Sciatic nerve (tissue), 2 donors: ENCODE data around the gene ITGA6. TPM values are rescaled to one million over a fixed set of nuclear protein-coding genes. Genes with fewer than 3 reads are reported as not detected.

Experiments used
- ATAC-seq: fragments of 200-7000 bp; cut with Tn5 transposase; one replicate; pipeline ENCODE4 v1.9.1; 2020; ENCODE audit warnings: mild to moderate bottlenecking, moderate library complexity
- DNase-seq: peaks from one replicate; pipeline ENCODE4 v3.0.0-alpha.2; 2020; ENCODE audit warnings: low spot score
- intact Hi-C: fragments of 100-400 bp; cut with DNase I; formaldehyde crosslinking; loops from one replicate; pipeline ENCODE4 v1.14.2; 2022
- total RNA-seq: library from RNA; stranded (reverse); fragmentation: NEBNext Ultra II Directional; extraction: Animal tissue kit (Norgen Biotek cat#: 25700); gene quantifications from one replicate; pipeline ENCODE4 v1.2.1, GENCODE V29; 2021
- donor health status: DM: no; HTN: no; CAD: no.
- donor health status: DM: no; HTN: no; CAD: no.

Gene ITGA6
- total RNA-seq, 1 donor from 2014 or later = 606 TPM

DNA sequence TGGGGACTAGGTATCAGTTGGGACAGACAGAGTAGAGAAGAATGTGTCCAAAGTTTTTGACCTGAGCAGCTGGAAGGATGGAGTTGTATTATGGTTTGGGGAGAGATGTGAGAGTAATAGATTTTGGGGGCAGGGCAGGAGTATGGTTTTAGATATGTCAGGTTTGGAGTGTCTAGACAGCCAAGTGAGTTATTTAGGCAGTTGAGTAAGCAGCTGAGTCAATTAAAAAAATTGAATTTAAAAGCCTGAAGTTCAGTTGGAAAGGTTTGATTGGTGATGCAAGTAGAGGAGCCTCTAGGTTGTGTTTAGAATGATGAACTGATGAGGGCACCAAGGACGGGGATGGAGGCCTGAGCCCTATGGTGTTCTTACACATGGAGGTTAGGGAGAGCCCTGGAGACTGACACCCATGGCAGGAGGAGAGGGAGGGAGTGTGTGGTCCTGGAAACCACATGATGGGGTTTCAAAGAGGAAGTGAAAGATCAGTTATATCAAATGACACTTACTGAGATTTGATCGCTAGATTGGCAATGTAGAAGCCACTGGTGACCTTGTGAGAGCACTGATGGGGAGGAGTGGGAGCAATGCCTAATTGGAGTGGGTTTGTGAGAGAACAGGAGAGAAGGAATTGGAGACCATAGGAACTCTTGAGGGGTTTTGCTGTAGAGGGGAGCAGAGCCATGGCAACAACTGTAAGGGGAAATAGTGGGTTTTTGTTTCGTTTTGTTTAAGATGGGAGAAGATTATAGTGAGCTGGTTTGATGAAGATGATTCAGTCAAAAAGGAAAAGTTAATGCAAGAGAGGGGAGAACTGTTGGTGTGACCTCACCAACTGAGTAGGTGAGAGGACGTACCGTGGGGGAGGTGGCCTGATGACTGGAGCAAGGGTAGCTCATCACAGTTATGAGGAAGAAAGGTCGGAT lies 10.3 kb downstream of the ITGA6 start:
- DNase-seq (no peak), ATAC-seq (no peak)
- intact Hi-C loops = no loop called here

DNA sequence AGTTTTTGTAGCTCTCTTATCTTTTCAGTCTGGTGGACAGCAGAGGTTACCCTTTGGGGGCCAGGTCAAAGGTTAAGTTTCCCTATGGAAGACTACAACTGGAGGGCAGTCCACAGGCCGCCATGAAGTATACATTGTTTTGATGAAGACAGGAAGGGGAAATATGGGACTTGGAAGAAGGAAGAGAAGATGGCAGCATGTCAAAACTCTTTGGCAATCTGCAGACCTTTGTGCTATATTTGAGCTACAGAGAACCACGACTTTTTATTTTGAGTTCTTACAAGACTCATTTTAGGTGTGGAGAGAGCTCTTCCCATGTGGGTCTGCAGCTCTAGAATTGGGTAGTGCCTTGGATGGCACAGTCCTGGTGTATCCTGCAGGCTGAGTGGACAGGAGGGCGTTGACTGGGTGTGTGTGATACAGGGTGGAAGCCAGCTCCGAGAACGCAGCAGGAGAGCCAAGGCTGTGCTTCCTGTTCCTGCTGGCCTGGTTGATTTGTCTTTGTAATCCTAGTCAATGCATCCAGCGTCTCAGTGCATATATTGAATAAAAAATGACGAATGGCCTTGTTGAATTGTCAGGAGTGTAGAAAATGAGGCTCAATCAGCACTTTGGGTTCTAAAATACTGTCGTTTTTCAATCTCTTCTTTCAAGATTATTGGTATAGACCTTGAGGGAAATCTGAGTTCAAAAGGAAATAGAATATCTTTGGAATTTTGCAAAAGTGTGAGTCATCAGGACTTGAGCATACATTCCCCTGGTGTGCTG lies 11.5 kb downstream of the ITGA6 start:
- ATAC-seq = peak; percentile 50
- intact Hi-C loops = no loop called here
- no peak for DNase-seq

DNA sequence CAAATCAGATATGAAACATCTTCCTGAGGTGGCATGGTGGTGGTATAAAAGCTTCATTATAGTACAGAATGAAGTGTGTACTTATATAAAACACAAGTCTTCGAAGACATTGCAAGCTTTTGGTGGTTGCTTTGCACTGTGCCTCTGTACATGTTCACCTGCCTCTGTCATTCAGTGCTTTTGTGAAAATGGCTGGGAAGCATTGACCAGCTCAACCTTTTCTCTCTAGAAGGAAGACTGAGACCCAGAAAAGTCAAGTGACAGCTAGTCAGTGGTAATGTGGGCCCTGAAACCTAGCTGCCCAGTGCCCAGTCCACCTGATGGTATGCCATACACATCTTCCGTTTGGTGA lies 12.1 kb downstream of the ITGA6 start:
- DNase-seq (no peak), ATAC-seq (no peak)
- intact Hi-C loops = no loop called here

DNA sequence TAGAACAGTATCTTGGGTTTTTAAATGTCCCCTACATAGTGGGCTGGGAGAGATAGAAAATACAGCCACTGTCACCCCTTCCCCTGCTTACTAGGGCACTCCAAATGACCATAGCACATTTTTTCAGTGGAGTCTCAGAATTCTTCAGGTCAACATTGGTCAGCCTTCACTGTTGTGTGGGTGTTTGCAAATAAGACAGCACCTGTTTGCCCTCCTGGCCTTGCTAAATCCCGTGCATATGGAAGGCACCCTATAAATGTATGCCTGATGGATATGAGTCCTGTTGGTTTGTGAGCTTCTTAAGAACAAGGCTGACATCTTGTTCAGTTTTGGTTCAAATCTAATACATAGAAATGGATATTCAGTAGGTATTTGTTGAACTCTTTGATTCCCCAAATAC lies 12.5 kb downstream of the ITGA6 start:
- DNase-seq = no peak
- intact Hi-C loops = no loop called here

DNA sequence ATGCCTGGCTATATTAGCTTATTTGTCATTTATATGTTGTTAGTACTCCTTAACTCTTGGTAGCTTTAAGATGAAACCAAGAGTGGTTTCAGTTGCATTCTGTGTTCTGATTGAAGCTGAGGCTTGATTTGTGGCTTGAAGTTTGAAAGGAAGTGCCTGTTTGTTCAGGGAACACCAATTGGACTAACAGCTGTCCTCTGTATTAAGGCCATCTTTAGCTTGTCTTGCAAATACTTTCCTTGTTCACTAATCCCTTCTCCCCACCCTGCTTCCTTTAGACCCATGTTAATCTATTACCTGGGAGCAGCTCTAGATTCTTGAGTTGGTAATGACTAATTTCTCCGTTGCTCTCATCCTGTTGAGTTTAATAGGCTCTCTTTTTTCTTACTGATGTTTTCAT lies 13.4 kb downstream of the ITGA6 start:
- no peak for DNase-seq
- ATAC-seq = no peak
- intact Hi-C loops = no loop called here

More for the DNA sequence above, 12.5 kb downstream of the ITGA6 start:
- ATAC-seq = no peak

DNA sequence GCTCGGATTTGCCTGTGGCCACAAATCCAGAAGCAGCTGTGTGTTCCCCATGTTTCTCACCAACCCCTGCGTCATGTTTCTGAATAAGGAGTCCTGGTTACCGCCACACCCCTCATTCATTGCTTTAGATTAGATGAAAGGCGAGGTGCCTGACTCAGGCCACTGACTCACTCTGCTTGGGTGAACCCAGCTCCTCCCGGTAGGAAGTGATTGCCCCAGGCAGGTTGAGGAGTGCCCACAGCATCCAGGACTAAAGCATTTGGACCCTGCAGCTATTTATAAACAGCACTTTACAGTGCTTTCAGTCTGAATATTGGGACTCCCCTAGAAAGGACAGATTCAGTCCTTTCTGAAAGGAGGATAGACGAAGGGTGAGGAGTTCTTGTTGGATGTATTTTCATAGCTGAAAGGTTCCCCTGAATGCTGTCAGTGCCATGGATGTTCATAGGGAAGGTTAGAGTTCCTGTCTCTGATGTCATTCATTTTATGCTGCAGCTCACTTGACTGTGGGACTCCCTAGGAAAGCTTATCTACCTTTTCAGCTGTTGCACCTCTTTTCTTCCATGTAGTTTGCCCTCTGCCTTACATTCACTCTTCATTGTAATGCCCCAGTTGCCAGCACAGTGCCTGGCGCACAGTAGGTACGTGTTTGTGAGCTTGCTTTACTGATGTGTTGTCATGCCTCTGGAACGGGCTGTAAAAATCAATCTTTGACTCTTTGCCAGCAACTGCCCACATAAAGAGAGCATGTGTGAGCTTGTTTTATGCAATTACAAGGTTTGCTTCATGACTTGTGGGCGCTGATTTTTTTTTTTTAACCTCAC lies 14.9 kb downstream of the ITGA6 start:
- intact Hi-C loops = no loop called here
- ATAC-seq (peak; percentile 65), DNase-seq (no peak)

DNA sequence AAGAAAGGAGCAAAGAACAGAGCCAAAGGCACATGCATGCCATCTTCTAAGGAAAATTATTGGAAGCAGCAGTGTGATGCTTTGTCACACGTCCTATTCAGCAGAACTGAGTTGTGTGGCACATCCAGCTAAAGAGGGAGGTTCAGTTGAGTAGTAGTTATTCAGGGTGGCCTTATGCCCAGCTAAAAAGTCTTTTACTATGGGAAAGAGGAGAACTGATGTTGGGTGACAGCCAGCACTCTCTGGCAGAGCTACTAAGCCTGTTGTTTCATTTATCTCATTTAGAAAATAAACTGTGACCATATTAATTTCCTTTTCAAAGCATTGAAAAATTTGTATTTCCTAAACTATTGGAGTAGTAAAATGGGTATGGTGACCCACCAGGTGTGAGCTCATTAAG lies 18.5 kb downstream of the ITGA6 start:
- no peak for DNase-seq
- intact Hi-C loops = no loop called here
- no peak for ATAC-seq

DNA sequence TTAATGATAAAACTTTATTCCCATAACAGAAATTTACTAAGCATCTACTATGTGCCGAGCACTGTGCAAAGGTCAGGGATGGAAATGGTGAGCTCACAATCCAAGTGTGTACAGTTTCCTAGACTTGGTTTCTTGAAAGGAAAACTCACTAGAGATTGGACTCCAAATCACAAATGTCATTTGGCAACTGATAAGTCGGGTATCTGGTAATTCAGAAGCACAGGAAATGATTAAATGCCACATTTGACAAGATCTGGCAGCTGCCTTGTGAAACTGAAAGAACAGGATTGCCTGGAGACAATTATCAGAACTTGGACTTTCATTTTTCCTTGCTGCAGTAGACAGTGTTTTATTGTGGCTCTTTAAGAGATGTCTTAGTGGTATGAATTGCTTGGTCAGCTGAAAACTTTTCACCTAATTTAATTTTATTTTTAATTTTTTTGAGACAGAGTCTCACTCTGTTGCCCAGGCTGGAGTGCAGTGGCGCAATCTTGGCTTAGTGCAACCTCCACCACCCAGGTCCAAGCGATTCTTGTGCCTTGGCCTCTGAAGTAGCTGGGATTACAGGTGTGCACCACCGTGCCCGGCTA lies 19.2 kb downstream of the ITGA6 start:
- DNase-seq (no peak), ATAC-seq (no peak)
- intact Hi-C loops = no loop called here

DNA sequence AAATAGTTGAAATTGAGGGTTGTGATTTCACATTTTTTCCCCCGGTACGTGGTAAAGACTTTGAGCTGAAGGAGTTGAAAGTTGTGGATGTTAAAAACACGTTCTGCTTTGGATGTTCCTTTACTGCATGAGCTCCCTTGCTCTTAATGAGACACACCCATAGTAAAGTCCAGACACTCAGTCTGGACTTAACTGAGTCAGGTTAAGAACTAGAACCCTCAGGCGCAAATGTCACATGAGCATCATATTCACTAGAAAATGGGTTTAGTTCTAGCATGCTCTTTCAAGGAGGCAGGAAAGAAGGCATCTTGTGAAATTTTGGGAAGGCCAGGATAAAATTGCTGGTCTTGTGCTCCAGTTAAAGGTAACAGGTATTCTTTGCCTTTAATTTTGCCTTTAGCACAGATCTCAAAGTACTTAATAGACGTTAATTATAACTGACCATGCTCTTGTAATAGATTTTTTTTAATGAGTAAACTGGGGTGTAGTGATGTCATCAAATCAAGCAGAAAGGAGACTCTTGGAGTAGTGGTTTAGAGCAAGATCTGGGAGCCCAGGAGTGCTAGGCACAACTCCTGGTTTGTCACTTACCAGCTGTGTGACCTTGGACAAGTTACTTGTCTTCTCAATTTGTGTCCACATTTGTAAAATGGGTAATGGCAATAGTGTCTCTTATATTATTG lies 20.6 kb downstream of the ITGA6 start:
- intact Hi-C loops = no loop called here
- no peak for DNase-seq
- no peak for ATAC-seq

DNA sequence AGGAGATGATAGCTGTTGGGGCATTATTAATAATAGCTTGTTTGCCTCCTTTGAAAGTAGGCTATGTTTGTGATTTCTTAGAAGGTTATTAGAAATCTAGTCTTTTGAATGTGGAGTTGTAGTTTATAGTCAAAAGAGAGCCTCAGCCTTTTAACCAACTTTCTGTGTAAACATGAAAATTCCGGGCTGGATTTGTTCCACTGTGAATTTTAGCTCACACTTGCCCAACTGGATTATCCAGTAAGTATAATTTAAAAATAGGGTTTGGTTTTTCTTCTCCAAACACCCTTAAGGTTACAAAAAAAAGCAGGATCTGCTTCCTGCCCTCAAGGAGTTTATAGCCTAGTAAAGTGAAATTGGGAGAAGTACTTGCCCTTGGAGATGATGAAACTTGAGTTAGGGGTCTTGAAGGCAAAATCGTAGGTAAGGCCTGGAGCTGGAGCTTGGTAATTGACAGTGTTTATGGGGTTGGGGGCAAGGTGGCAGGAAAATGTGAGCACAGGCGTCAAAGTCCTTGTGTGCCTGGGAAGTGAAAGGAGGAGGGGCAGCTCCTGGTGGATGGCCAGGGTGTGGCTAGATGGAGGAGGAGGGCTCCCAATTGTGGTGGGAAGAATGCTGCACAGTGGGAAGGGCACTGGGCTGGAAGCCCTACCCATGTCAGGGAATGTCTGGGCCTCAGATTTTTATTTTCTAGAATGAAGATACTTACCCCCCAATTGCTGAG lies 21.3 kb downstream of the ITGA6 start:
- peak; percentile 49 for ATAC-seq
- intact Hi-C loops = no loop called here
- no peak for DNase-seq

DNA sequence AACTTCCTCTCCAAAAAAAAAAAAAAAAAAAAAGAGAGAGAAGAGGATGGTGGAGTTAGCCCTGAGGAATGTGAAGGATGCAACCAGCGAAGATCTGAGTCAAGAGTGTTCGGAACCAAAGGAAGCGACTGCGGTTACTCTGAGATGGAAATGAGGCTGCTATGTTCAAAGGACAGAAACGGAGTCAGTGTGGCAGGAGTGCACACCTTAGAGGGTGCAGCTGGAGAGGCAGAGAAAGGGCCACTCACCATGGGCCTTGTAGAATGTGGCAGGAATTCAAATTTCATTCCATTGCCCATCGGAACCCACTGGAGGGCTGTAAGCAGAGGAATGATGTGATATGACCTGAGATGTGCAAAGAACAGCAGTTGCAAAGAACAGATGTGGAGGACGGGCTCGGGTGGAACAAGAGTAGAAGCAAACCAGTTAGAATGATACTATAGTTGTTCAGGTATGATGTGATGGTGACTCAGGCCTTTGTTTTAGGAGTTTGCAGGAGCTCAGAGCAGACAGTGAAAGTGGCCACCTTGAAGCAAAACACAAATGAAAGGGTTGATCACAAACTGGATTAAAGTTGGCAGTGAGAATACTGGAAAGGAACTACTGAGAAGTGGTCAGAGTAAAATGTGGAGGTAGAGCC lies 22.6 kb downstream of the ITGA6 start:
- intact Hi-C loops = no loop called here
- DNase-seq (no peak), ATAC-seq (no peak)

DNA sequence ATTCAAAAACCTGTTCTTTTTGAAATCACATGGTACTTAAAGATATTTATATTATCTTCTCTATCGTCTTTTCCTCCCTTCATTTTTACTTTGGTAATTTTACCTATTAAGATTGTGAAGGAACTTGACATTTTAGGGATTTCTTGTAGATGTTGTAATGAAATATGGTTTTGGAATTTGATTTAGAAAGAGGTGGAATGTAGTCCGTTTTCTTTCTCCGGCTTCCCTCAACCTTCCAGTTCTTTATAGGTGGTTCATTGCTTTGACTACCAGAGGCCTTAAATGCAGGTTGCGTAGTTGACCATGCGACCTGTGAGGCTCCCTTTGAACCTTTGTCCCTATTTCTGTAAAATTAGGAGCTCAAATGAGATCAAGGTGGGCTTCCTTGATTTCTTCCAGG lies 24.5 kb downstream of the ITGA6 start:
- intact Hi-C loops = no loop called here
- ATAC-seq = no peak
- DNase-seq = no peak

DNA sequence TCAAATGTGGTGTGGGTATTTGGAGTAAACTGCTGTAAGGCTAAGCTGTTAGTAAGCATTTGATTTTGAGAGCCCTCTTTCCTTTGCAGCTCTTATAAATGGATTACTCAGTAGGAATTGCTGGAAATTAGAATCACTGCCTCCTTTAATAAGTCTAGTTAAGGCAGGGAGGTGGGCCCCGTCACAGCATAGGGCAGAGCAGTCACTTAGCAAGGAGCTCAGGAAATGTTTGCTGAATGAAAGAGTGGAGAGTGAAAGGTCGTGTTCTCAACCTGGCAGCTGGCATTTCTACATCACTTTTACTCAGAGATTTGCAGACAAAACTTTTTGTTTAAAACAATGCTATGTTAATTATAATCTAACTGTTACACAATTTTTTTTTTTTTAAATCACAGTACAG lies 25.5 kb downstream of the ITGA6 start:
- DNase-seq = no peak
- intact Hi-C loops = no loop called here
- no peak for ATAC-seq

DNA sequence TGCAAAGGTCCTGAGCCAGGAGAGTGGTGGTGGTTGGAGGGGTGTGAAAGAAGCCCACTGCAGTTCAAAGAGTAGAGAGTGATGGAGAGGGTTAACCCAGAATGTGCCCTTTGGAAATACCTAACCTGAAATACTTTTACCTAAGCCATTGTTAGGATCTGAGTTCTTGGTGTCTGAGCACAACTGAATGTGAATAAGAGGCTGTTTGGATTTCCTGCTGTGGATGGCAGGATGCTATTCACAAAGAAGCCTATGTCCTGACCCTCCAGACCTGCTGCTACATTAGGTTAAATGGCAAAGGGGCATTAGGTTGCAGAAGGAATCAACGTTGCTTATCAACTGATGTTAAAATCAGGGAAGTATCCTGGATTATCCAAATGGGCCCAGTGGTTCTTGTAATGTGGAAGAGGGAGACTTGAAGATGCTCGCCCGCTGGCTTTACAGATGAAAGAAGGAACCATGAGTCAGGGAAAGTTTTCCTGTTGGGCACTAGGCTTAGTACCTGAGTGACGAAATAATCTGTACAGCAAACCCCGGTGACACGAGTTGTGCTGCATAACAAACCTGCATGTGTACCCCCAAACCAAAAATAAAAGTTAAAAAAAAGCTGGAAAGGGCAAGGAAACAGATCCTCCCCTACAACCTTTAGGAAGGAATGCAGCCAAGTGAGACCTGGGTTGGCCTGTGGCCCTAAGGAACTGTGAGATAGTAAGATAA lies 27.2 kb downstream of the ITGA6 start:
- intact Hi-C loops = no loop called here
- ATAC-seq = no peak
- no peak for DNase-seq

DNA sequence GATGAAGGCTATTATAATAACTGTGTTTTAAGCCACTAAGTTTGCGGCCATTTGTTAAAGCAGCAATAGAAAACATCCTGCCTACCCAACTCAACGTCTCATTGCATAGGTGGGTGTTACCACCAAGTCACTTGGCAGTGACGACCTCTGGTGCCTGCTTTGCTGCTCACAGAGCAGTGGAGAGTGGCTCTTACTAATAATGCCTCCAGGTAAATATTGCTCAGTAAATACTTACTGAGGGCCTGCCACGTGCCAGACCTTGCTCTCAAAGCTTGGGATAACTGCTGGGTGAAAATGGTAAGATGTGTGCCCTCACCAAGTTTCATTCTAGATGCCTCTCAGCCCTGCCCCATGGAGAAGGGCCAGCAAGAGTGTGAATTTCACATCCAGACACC lies 27.7 kb downstream of the ITGA6 start:
- ATAC-seq (no peak), DNase-seq (no peak)
- intact Hi-C loops = no loop called here

DNA sequence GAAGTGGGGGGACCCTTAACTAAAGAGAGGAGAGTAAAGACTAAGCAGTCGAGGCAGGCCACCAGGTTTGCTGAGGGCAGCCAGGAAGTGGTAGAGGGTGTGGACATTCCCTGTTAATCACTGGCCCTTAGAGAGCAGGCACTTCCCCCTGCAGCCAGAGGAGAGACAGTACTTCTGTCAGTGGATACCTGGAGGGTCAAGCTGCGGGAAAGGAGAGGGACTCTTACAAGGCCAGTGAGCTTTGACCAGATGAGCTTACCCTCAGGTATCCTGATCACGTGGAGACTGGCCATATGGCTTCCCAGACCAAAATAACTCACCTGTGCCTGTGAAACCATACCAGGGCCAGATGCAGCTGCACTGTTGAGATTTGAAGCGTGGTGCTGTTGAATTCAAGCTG lies 28.6 kb downstream of the ITGA6 start:
- ATAC-seq = no peak
- DNase-seq = no peak
- intact Hi-C loops = no loop called here

DNA sequence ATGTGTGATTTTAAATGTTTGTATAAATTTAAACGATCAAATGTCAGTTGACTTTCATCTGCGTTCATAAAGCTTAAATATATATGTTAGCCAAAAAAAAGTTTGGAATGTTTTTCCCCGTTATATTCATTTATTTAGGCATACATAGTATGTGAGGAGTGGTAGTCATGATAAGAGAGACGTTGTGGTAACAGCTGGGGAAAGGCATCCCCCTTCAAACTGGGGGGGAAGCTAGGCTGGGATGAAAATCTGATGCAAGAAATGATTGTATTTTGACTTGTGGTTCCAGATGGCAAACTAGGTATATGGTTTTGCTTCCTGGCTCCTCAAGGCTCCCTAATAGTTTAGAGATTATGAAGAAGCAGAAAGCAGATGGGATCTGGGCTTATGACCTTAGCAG lies 30.1 kb downstream of the ITGA6 start:
- intact Hi-C loops = no loop called here
- no peak for ATAC-seq
- DNase-seq = no peak
